Measurements from ENCODE around the gene TTI1. TPM values are rescaled to one million over a fixed set of nuclear protein-coding genes. Genes with fewer than 3 reads are reported as not detected.

Gene TTI1
- total RNA-seq, 2 donors from 2014 or later, result 14.8 to 26.2 TPM

DNA sequence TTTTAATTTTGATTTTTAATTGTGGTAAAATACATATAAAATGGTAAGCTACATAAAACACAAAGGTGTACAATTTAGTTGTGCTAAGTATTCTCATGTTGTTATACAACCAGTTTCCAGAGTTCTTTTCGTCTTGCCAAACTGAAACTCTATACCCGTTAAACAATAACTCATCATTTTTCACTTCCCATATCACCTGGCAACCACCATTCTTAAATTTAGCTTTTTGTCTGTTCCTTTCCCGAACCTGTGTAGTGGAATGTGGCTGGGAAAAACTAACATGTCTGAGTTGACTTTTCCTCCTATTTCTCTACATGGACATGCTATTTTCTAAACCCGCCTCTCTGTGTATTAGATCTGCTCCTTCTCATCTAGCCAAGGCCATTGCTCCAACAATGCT is 27.9 kb upstream of the TTI1 start:
- no peak overlapping the region for H3K4me3 ChIP-seq
- intact Hi-C loops (cut with DNase I), result no loop called here
- no peaks in the 10 kb centered on the region for H3K9me3 ChIP-seq
- no peak for DNase-seq (ENCODE audit: low spot score)
- H3K27me3 ChIP-seq (replicated peaks; ENCODE audit: insufficient read depth), result no peaks in the 10 kb centered on the region
- peaks cover 2% of the 10 kb centered on the region for H3K4me1 ChIP-seq (replicated peaks)
- WGBS, result 33% methylated on average over 4 of the region's 4 CpGs
- H3K27ac ChIP-seq, result peak overlapping the region in 1 of 2 donors; percentile 25
- TF ChIP-seq, protein P1, sequence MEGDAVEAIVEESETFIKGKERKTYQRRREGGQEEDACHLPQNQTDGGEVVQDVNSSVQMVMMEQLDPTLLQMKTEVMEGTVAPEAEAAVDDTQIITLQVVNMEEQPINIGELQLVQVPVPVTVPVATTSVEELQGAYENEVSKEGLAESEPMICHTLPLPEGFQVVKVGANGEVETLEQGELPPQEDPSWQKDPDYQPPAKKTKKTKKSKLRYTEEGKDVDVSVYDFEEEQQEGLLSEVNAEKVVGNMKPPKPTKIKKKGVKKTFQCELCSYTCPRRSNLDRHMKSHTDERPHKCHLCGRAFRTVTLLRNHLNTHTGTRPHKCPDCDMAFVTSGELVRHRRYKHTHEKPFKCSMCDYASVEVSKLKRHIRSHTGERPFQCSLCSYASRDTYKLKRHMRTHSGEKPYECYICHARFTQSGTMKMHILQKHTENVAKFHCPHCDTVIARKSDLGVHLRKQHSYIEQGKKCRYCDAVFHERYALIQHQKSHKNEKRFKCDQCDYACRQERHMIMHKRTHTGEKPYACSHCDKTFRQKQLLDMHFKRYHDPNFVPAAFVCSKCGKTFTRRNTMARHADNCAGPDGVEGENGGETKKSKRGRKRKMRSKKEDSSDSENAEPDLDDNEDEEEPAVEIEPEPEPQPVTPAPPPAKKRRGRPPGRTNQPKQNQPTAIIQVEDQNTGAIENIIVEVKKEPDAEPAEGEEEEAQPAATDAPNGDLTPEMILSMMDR (IDR thresholded peaks at IDR 0.05), result no peak
- TF ChIP-seq POLR2AphosphoS5 (IDR thresholded peaks at IDR 0.05) (peak; percentile 58), POLR2A (IDR thresholded peaks at IDR 0.05) (no peak)
- H3K36me3 ChIP-seq, result no peaks in the 10 kb centered on the region

DNA sequence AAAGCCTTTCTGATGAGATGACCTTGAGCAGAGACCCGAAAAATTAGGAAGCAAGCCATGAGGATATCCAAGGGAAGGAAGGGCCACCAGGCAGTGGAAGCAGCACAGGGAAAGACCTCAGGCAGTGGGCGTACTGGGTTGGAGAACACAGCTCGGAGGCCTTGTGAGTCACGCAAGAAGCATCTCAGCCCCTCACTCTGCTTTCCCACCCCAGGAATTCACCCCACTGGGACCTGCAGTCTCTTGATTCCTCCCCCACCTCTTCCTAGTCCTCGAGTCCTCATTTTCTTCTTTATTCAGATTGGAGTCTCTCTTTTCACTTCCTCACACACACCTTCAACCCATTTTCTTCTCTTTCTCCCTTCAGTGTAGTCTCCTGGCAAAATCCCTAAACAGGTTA is 27.3 kb upstream of the TTI1 start:
- TF ChIP-seq POLR2A (IDR thresholded peaks at IDR 0.05) (no peak), POLR2AphosphoS5 (IDR thresholded peaks at IDR 0.05) (no peak)
- TF ChIP-seq, protein P1 (IDR thresholded peaks at IDR 0.05), result no peak
- peak overlapping the region in 1 of 2 donors; percentile 25 for H3K27ac ChIP-seq
- H3K36me3 ChIP-seq, result no peaks in the 10 kb centered on the region
- 85% methylated on average over 5 of the region's 5 CpGs for WGBS
- no peaks in the 10 kb centered on the region for H3K9me3 ChIP-seq
- no peak for DNase-seq (ENCODE audit: low spot score)
- no peaks in the 10 kb centered on the region for H3K4me1 ChIP-seq (replicated peaks)
- H3K27me3 ChIP-seq (replicated peaks; ENCODE audit: insufficient read depth), result no peaks in the 10 kb centered on the region
- H3K4me3 ChIP-seq, result no peak overlapping the region
- intact Hi-C loops (cut with DNase I), result no loop called here

DNA sequence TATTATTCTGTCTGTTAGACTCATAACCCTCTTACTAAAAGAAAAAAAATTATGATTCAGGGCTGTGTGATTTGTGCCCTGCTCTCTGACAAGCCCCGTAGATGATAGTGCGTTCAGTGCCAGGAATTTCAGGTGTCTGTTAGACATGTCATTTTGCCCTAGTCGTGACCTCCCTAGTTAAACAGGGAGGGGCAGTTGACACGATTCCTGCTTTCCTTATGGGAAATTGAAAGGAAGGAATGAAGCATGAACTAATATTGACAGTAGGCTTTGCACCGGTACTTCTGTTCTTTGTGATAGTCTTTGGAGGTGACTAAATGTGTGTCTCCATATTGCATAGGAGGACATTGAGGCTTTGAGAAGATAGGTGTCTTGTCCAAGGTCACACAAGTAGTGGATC is 26.6 kb upstream of the TTI1 start:
- peak; percentile 45 for DNase-seq (ENCODE audit: low spot score)
- no peak overlapping the region for H3K4me3 ChIP-seq
- TF ChIP-seq POLR2AphosphoS5 (IDR thresholded peaks at IDR 0.05) (peak; percentile 81), POLR2A (IDR thresholded peaks at IDR 0.05) (no peak)
- TF ChIP-seq, protein P1 (IDR thresholded peaks at IDR 0.05), result no peak
- H3K27me3 ChIP-seq (replicated peaks; ENCODE audit: insufficient read depth), result no peaks in the 10 kb centered on the region
- H3K4me1 ChIP-seq (replicated peaks), result no peaks in the 10 kb centered on the region
- 41% methylated on average over 5 of the region's 5 CpGs for WGBS
- no peaks in the 10 kb centered on the region for H3K9me3 ChIP-seq
- intact Hi-C loops (cut with DNase I), result loop anchor here (10.0 kb wide), 1 partner anchor 265 kb away; no protein-coding TSS in a partner anchor
- H3K36me3 ChIP-seq, result no peaks in the 10 kb centered on the region
- no peak overlapping the region for H3K27ac ChIP-seq

DNA sequence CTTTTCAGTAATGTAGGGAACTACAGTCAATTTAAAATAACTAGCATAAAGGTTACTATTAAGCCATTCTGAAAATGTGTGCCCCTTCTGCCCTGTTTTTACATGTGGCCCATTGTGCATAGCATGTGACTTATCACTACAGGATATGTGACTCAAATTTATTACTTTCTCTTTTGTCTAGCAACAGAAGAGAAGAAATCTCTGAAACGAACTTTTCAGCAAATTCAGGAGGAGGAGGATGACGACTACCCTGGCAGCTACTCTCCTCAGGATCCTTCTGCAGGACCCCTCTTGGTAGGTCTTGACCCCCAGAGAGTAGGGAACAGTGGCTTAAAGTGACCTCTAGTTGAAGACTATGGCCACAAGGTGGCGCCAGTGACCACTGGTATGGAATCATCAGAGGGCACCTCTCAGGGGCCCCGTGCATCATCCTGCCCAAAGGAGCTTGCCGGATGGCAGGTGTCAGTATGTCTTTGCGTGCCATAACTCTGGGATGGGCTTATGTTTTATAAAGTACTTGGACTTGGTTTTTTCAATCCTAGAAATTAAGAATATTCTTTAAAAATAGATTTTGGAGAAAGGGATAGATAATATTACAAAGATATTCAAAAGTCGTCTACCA is 24.2 kb upstream of the TTI1 start:
- DNase-seq (ENCODE audit: low spot score), result peak; percentile 82
- intact Hi-C loops (cut with DNase I), result loop anchor here (1.0 to 10.0 kb wide), 3 partner anchors 108 to 267 kb away; partner anchors contain the start of gene TGM2
- Histone ChIP-seq H3K4me3 (no peak overlapping the region), H3K4me1 (replicated peaks) (no peaks in the 10 kb centered on the region), H3K36me3 (no peaks in the 10 kb centered on the region), H3K9me3 (no peaks in the 10 kb centered on the region), H3K27me3 (replicated peaks; ENCODE audit: insufficient read depth) (no peaks in the 10 kb centered on the region), H3K27ac (no peak overlapping the region)
- 29% methylated on average over 7 of the region's 7 CpGs for WGBS
- TF ChIP-seq, protein P1 (IDR thresholded peaks at IDR 0.05), result peak; percentile 84 to 92 (median 86)
- TF ChIP-seq POLR2A (IDR thresholded peaks at IDR 0.05) (no peak), POLR2AphosphoS5 (IDR thresholded peaks at IDR 0.05) (peak; percentile 18)

DNA sequence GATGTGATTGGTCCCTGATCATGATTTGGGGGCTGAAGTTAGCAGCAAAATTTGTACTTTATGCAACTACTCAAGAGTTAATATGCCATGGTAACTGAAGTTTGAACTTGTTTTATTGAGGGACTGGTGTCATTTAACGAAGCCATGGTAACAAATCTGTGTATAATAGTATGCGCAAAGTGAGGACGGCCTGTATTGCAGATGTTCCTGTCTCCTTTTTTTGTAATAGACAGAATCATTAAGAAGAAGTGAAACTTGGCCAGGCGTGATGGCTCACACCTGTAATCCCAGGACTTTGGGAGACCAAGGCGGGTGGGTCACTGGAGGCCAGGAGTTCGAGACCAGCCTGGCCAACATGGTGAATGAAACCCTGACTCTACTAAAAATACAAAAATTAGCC is 22.6 kb upstream of the TTI1 start:
- DNase-seq (ENCODE audit: low spot score), result no peak
- H3K36me3 ChIP-seq, result no peaks in the 10 kb centered on the region

More for the DNA sequence above, 22.6 kb upstream of the TTI1 start:
- Histone ChIP-seq H3K27me3 (replicated peaks; ENCODE audit: insufficient read depth) (no peaks in the 10 kb centered on the region), H3K9me3 (no peaks in the 10 kb centered on the region), H3K4me1 (replicated peaks) (no peaks in the 10 kb centered on the region), H3K27ac (no peak overlapping the region), H3K4me3 (no peak overlapping the region)
- 80% methylated on average over 6 of the region's 6 CpGs for WGBS
- TF ChIP-seq POLR2A (IDR thresholded peaks at IDR 0.05) (no peak), POLR2AphosphoS5 (IDR thresholded peaks at IDR 0.05) (no peak)
- TF ChIP-seq, protein P1 (IDR thresholded peaks at IDR 0.05), result no peak
- intact Hi-C loops (cut with DNase I), result loop anchor here (2.0 to 10.0 kb wide), 2 partner anchors 165 to 269 kb away; no protein-coding TSS in a partner anchor

All from prostate gland (tissue), 2 donors.